DND-41 (cell line): Measurements from ENCODE around the gene FBXO38.

ENCODE experiments used
- EZH2 ChIP-seq: IDR thresholded peaks from 3 replicates; pipeline ENCODE4 v1.6.1; 2012; ENCODE audit warnings: borderline replicate concordance, low read depth, mild to moderate bottlenecking, moderate library complexity, low read length, inconsistent platforms; ENCODE audit not compliant: severe bottlenecking
- TF ChIP-seq, protein P1 (sequence below): IDR thresholded peaks from 2 replicates; pipeline ENCODE4 v1.5.1; 2012; ENCODE audit warnings: borderline replicate concordance, low read length, moderate library complexity, mild to moderate bottlenecking; ENCODE audit not compliant: poor library complexity, severe bottlenecking; ENCODE audit errors: extremely low read depth

GRCh38 chr5:148483750-148484149 lies 100.0 kb downstream of the FBXO38 start:
- TF ChIP-seq, protein P1, sequence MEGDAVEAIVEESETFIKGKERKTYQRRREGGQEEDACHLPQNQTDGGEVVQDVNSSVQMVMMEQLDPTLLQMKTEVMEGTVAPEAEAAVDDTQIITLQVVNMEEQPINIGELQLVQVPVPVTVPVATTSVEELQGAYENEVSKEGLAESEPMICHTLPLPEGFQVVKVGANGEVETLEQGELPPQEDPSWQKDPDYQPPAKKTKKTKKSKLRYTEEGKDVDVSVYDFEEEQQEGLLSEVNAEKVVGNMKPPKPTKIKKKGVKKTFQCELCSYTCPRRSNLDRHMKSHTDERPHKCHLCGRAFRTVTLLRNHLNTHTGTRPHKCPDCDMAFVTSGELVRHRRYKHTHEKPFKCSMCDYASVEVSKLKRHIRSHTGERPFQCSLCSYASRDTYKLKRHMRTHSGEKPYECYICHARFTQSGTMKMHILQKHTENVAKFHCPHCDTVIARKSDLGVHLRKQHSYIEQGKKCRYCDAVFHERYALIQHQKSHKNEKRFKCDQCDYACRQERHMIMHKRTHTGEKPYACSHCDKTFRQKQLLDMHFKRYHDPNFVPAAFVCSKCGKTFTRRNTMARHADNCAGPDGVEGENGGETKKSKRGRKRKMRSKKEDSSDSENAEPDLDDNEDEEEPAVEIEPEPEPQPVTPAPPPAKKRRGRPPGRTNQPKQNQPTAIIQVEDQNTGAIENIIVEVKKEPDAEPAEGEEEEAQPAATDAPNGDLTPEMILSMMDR: no peak
- TF ChIP-seq EZH2: no peak
